ENCODE measurements around the gene TPPP3.

- TF ChIP-seq, protein P1, sequence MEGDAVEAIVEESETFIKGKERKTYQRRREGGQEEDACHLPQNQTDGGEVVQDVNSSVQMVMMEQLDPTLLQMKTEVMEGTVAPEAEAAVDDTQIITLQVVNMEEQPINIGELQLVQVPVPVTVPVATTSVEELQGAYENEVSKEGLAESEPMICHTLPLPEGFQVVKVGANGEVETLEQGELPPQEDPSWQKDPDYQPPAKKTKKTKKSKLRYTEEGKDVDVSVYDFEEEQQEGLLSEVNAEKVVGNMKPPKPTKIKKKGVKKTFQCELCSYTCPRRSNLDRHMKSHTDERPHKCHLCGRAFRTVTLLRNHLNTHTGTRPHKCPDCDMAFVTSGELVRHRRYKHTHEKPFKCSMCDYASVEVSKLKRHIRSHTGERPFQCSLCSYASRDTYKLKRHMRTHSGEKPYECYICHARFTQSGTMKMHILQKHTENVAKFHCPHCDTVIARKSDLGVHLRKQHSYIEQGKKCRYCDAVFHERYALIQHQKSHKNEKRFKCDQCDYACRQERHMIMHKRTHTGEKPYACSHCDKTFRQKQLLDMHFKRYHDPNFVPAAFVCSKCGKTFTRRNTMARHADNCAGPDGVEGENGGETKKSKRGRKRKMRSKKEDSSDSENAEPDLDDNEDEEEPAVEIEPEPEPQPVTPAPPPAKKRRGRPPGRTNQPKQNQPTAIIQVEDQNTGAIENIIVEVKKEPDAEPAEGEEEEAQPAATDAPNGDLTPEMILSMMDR (IDR thresholded peaks at IDR 0.05) = no peak
- no peak for TF ChIP-seq POLR2A (IDR thresholded peaks at IDR 0.05)
Measured at GRCh38 chr16:67419502-67419901, 26.2 kb upstream of the TPPP3 start.

Measured in thyroid gland (tissue), 4 donors.